MM.1S (cell line): ENCODE measurements around the gene FAM186B.

Experiments
- DNase-seq: peaks from one replicate; pipeline ENCODE4 v3.0.0-alpha.2; 2015
- H2AFZ ChIP-seq: fragments of 300-600 bp; sonication (generic); 2 replicates; pipeline ENCODE4 v1.6.0; 2016; ENCODE audit warnings: antibody characterized with exemption, low read length
- H3F3A ChIP-seq: fragments of 300-600 bp; sonication (generic); 2 replicates; pipeline ENCODE4 v1.6.1; 2016; ENCODE audit warnings: mild to moderate bottlenecking, antibody characterized with exemption, low read length, moderate library complexity, mixed read lengths; ENCODE audit not compliant: insufficient read depth
- H3K27ac ChIP-seq: fragments of 300-600 bp; sonication (generic); 2 replicates; pipeline ENCODE4 v1.5.1; 2016; ENCODE audit warnings: mild to moderate bottlenecking, low read length
- H3K27me3 ChIP-seq: fragments of 300-600 bp; sonication (generic); replicated peaks from 2 replicates; pipeline ENCODE4 v1.6.0; 2016; ENCODE audit warnings: low read length; ENCODE audit not compliant: insufficient read depth
- H3K36me3 ChIP-seq: fragments of 300-600 bp; sonication (generic); replicated peaks from 2 replicates; pipeline ENCODE4 v1.6.1; 2016; ENCODE audit warnings: mild to moderate bottlenecking, low read length, mixed read lengths; ENCODE audit not compliant: insufficient read depth
- H3K4me1 ChIP-seq: fragments of 300-600 bp; sonication (generic); 2 replicates; pipeline ENCODE4 v1.6.1; 2016; ENCODE audit warnings: low read length, mixed read lengths
- H3K4me2 ChIP-seq: fragments of 300-600 bp; sonication (generic); 2 replicates; pipeline ENCODE4 v1.6.0; 2016; ENCODE audit warnings: low read depth, low read length
- H3K4me3 ChIP-seq: fragments of 300-600 bp; sonication (generic); 2 replicates; pipeline ENCODE4 v1.5.1; 2016; ENCODE audit warnings: low read length, mixed read lengths
- H3K79me2 ChIP-seq: fragments of 300-600 bp; sonication (generic); 2 replicates; pipeline ENCODE4 v1.6.1; 2016; ENCODE audit warnings: mixed run types, low read length, mixed read lengths
- H3K9ac ChIP-seq: fragments of 300-600 bp; sonication (generic); 2 replicates; pipeline ENCODE4 v1.6.1; 2016; ENCODE audit warnings: low read length, mixed read lengths
- H3K9me2 ChIP-seq: fragments of 300-600 bp; sonication (generic); replicated peaks from 2 replicates; pipeline ENCODE4 v1.6.1; 2016; ENCODE audit warnings: mild to moderate bottlenecking, low read length, mixed read lengths; ENCODE audit not compliant: insufficient read depth
- H3K9me3 ChIP-seq: fragments of 300-600 bp; sonication (generic); replicated peaks from 2 replicates; pipeline ENCODE4 v1.6.1; 2016; ENCODE audit warnings: mild to moderate bottlenecking, low read length, mixed read lengths; ENCODE audit not compliant: insufficient read depth
- H4K20me1 ChIP-seq: fragments of 300-600 bp; sonication (generic); 2 replicates; pipeline ENCODE4 v1.6.1; 2016; ENCODE audit warnings: mild to moderate bottlenecking, low read length, moderate library complexity, mixed read lengths; ENCODE audit not compliant: insufficient read depth
- EZH2 ChIP-seq: fragments of 300-600 bp; sonication (generic); optimal IDR thresholded peaks from 2 replicates; pipeline ENCODE3; 2017; ENCODE audit warnings: low read depth, mild to moderate bottlenecking, antibody characterized with exemption, low read length, mixed read lengths
- EZH2phosphoT487 ChIP-seq: fragments of 300-600 bp; sonication (generic); IDR thresholded peaks from 2 replicates; pipeline ENCODE4 v1.6.1; 2018; ENCODE audit warnings: antibody characterized with exemption, low read length
- TF ChIP-seq, protein P1 (sequence below): fragments of 300-600 bp; sonication (generic); IDR thresholded peaks from 2 replicates; pipeline ENCODE4 v1.5.1; 2016; ENCODE audit warnings: antibody characterized with exemption, low read length, mixed read lengths

The FAM186B gene

DNA sequence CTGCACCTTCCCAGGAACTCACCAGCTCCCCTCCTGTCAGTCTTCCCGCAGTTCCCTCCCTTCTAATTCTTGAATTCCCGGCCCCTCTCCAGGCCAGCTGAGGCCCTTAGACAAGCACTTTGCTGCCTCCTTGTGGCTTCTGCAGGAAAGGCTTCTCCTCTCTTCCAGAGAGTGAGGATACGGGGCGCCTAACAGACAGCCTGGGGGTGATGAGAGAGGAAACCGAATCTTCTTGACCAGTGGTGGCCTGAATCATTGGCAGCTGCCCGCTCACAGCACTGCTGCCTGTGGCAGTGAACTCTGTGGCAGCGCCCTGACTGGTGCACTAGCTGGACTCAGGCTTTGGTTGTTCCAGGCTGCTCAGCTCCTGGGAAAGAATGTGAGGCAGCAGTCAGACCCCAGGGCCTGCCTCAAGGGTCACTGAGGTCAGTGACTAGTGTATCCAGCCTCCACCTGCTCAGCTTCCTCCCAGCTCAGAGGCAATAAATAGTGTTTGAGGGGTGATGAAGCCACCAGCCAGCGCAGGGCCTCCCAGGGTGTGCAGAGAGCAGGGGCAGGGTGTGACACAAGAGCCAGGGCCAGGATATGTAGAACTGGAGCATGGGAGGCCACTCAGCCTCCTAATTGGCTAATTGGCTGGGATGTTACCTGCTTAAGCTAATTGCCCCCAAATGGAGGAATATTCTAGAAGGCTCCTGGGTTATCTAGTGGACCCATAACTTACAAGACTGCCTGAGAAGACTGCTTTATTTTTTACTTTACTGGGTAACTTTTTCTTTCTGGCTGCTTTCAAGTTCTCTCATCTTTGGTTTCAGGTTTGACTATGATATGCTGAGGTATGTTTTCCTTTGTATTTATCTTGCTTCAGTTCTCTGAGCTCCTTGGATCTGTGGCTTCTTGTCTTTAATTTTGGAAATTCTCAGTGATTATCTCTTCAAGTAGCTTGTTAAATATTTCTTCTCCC, 24.6 kb downstream of the FAM186B start:
- Histone ChIP-seq H3K79me2 (no peaks in the 10 kb centered on the region), H3K4me2 (peak overlapping the region; percentile 12; the same call in 1 of the 2 replicates), H3F3A (peaks cover 6% of the 10 kb centered on the region; the same call in 1 of the 2 replicates), H4K20me1 (no peaks in the 10 kb centered on the region), H3K9ac (no peak overlapping the region), H2AFZ (no peak overlapping the region), H3K27me3 (no peaks in the 10 kb centered on the region), H3K27ac (peak overlapping the region; percentile 2; the same call in 1 of the 2 replicates), H3K9me3 (no peaks in the 10 kb centered on the region), H3K4me3 (no peak overlapping the region), H3K36me3 (no peaks in the 10 kb centered on the region), H3K9me2 (no peaks in the 10 kb centered on the region), H3K4me1 (peaks cover 15% of the 10 kb centered on the region)
- TF ChIP-seq, protein P1, sequence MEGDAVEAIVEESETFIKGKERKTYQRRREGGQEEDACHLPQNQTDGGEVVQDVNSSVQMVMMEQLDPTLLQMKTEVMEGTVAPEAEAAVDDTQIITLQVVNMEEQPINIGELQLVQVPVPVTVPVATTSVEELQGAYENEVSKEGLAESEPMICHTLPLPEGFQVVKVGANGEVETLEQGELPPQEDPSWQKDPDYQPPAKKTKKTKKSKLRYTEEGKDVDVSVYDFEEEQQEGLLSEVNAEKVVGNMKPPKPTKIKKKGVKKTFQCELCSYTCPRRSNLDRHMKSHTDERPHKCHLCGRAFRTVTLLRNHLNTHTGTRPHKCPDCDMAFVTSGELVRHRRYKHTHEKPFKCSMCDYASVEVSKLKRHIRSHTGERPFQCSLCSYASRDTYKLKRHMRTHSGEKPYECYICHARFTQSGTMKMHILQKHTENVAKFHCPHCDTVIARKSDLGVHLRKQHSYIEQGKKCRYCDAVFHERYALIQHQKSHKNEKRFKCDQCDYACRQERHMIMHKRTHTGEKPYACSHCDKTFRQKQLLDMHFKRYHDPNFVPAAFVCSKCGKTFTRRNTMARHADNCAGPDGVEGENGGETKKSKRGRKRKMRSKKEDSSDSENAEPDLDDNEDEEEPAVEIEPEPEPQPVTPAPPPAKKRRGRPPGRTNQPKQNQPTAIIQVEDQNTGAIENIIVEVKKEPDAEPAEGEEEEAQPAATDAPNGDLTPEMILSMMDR, result peak; percentile 94
- no peak for TF ChIP-seq EZH2phosphoT487
- peak; percentile 68 for DNase-seq

DNA sequence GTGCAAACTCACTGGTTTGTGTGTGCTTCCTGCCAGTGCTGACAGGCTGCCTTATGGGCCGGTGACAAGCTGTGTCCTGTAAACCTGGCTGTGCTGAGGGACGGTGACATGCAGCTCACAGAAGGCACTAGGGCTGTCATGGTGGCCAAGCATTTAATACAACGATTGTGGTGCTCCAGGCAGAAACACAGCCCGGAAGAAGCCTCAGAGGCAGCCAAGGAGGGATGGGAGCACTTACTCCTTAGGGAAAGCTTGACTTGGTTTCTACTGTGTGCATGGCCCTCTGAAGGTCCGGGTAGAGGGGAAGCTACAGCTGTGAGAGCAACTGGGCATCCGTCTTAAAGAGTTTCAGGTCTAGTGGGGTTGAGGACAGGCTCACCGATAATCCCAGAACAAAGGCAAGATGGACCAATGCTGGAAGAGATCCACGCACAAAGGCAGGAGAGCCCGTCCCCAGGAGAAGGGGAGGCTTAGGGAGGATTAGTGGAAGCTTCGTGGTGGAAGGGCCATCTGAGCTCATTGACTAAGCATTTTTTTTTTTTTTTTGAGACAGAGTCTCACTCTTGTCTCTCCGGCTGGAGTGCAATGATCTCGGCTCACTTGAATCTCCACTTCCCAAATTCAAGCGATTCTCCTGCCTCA, 26.8 kb downstream of the FAM186B start:
- DNase-seq, result no peak
- Histone ChIP-seq H3K4me1 (peaks cover 15% of the 10 kb centered on the region), H3K36me3 (no peaks in the 10 kb centered on the region), H3K9me2 (no peaks in the 10 kb centered on the region), H3F3A (peaks cover 6% of the 10 kb centered on the region; the same call in 1 of the 2 replicates), H3K9ac (no peak overlapping the region), H3K27me3 (no peaks in the 10 kb centered on the region), H3K79me2 (no peaks in the 10 kb centered on the region), H3K4me2 (no peak overlapping the region), H4K20me1 (no peaks in the 10 kb centered on the region), H3K9me3 (no peaks in the 10 kb centered on the region), H3K4me3 (no peak overlapping the region), H3K27ac (no peak overlapping the region), H2AFZ (no peak overlapping the region)
- no peak for TF ChIP-seq EZH2phosphoT487
- TF ChIP-seq, protein P1, result no peak
- no peak for TF ChIP-seq EZH2

DNA sequence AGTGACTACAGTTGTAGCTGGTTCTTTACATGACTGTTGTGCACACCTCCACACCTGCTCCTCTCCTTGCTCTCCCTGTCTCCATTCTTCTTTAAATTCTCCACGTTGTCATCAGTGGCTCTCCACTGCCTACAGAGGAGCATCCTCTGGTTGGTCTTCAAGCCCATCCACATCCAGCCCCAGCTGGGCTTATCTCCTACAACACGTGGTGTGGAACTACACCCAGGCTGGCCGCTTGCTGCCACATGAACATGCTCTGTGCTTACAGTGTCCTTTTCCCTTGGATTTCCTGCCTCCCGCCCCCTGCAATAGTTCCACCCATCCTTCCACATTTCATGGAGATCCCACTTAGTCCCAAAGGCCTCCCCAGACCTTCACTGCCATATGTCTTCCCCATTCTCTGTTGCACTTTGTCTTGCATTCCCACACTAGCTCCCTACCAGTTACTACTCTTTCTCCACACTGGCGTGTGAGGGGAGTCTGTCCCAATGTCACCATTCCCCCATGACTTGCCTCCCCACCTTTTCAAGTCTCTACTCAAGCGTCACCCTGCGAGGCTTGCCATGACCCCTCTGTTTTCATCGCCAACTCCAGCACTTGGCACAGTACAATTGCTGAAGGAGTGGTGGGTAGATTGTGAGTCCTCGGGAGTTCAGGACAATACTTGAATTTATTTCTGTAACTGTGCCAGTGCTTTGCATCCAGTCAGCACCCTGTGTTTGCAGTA, 27.7 kb downstream of the FAM186B start:
- no peaks in the 10 kb centered on the region for H4K20me1 ChIP-seq
- H3K27me3 ChIP-seq, result no peaks in the 10 kb centered on the region
- no peaks in the 10 kb centered on the region for H3K79me2 ChIP-seq
- peaks cover 6% of the 10 kb centered on the region; the same call in 1 of the 2 replicates for H3F3A ChIP-seq
- no peaks in the 10 kb centered on the region for H3K9me3 ChIP-seq
- DNase-seq, result no peak
- peaks cover 15% of the 10 kb centered on the region for H3K4me1 ChIP-seq
- H2AFZ ChIP-seq, result no peak overlapping the region
- H3K4me2 ChIP-seq, result no peak overlapping the region
- H3K9ac ChIP-seq, result no peak overlapping the region
- no peak overlapping the region for H3K4me3 ChIP-seq
- no peaks in the 10 kb centered on the region for H3K9me2 ChIP-seq
- TF ChIP-seq EZH2phosphoT487 (no peak), EZH2 (no peak)
- TF ChIP-seq, protein P1, result no peak
- no peak overlapping the region for H3K27ac ChIP-seq
- H3K36me3 ChIP-seq, result no peaks in the 10 kb centered on the region
